HL-60 (cell line): Measurements from ENCODE around the gene ASB10.

ENCODE experiments used
- CTCF ChIP-seq: IDR thresholded peaks from one replicate; pipeline ENCODE4 v1.5.1; 2011; ENCODE audit warnings: low read length, control low read depth, inconsistent platforms; ENCODE audit not compliant: insufficient read depth
- GABPA ChIP-seq: IDR thresholded peaks from 2 replicates; pipeline ENCODE4 v1.6.1; 2012; ENCODE audit warnings: low read depth
- POLR2AphosphoS5 ChIP-seq: IDR thresholded peaks from 2 replicates; pipeline ENCODE4 v1.6.1; 2012; ENCODE audit warnings: low read depth

GRCh38 chr7:151207315-151207714, 20.3 kb upstream of the ASB10 start:
- TF ChIP-seq POLR2AphosphoS5: no peak
- TF ChIP-seq CTCF: no peak
- no peak for TF ChIP-seq GABPA
